Tibial nerve (tissue), 4 donors: ENCODE data around the gene F2R. TPM values are rescaled to one million over a fixed set of nuclear protein-coding genes. Genes with fewer than 3 reads are reported as not detected.

Experiments
- DNase-seq, 2 donors: peaks; one replicate each; pipeline ENCODE4 v3.0.0-alpha.2; 2019; ENCODE audit warnings: low spot score in 2 of 2
- H3K27ac ChIP-seq, 4 donors: fragments of 200-600 bp; sonication (generic) in 3 of 4; one replicate each; pipeline ENCODE4 v1.5.1; 2017 to 2019; ENCODE audit warnings: mild to moderate bottlenecking in 1 of 4
- H3K27me3 ChIP-seq, 2 donors: fragments of 200-600 bp; sonication (generic) in 1 of 2; one replicate each; pipeline versions ENCODE4 v1.5.1 to v1.6.0; 2017 to 2019
- H3K36me3 ChIP-seq, 3 donors: fragments of 200-600 bp; sonication (generic); one replicate each; pipeline ENCODE4 v1.5.1; 2018 to 2019
- H3K4me1 ChIP-seq, 4 donors: fragments of 200-600 bp; sonication (generic) in 3 of 4; one replicate each; pipeline ENCODE4 v1.5.1; 2017 to 2019
- H3K4me3 ChIP-seq, 4 donors: fragments of 200-600 bp; sonication (generic) in 3 of 4; one replicate each; pipeline ENCODE4 v1.5.1; 2017 to 2019; ENCODE audit warnings: mild to moderate bottlenecking in 1 of 4, moderate library complexity in 1 of 4
- H3K9me3 ChIP-seq, 4 donors: fragments of 200-600 bp; sonication (generic) in 3 of 4; one replicate each; pipeline ENCODE4 v1.5.1; 2017 to 2019
- EP300 ChIP-seq, 2 donors: sonication (generic); formaldehyde crosslinking; IDR thresholded peaks; one replicate each; pipeline ENCODE4 v1.6.1; 2017; ENCODE audit warnings: antibody characterized with exemption in 2 of 2, mild to moderate bottlenecking in 1 of 2
- POLR2A ChIP-seq, 2 donors: fragments of 450-650 bp; IDR thresholded peaks; one replicate each; pipeline ENCODE4 v1.6.1; 2017; ENCODE audit warnings: antibody characterized with exemption in 2 of 2, mild to moderate bottlenecking in 2 of 2, moderate library complexity in 2 of 2
- WGBS, 2 donors: methylation state at CpG; one replicate each; pipeline ENCODE4 v1.1.5; 2018; 5-methylcytosine and 5-hydroxymethylcytosine counted together
- total RNA-seq, 4 donors: library from RNA; depleted of rRNA; stranded (reverse); fragments of >200 nt; gene quantifications; one replicate each; pipeline ENCODE4 v1.1.0, GENCODE V29; 2016
- TF ChIP-seq, protein P1 (sequence below), 5 experiments: fragments of 200-600 bp in 3 of 5; fragments of 450-650 bp in 2 of 5; sonication (generic) in 3 of 5; IDR thresholded peaks; one replicate each; pipeline ENCODE4 v1.5.1; 2016 to 2019; ENCODE audit warnings: antibody characterized with exemption in 5 of 5, mild to moderate bottlenecking in 3 of 5, moderate library complexity in 2 of 5

Gene F2R
- total RNA-seq, 4 donors from 2014 or later: 2.5 to 12.6 (median 6.2) TPM

DNA sequence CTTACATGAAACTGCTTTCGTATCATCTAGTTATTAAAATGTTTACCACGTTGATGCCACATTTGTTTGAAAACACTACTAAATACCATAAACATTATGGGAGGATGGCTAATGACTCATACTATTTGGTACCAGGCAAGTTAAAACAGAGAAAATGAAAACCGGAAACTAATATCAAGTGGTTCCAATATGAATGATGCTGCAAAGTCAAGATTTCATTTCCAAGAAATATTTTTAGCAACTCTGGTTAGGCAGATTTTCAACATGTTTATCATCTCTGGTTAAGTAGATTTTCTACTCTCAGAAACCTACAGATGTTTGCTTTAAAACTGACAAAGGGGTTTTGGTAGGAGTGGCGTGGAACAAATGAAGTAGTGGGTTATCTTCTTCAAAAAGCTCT lies 4.9 kb upstream of the F2R start:
- WGBS, 2 donors: 81 to 82% methylated on average over 4 of the region's 4 CpGs
- peaks cover 0 to 19% of the 10 kb centered on the region in 2 donors for H3K27me3 ChIP-seq

DNA sequence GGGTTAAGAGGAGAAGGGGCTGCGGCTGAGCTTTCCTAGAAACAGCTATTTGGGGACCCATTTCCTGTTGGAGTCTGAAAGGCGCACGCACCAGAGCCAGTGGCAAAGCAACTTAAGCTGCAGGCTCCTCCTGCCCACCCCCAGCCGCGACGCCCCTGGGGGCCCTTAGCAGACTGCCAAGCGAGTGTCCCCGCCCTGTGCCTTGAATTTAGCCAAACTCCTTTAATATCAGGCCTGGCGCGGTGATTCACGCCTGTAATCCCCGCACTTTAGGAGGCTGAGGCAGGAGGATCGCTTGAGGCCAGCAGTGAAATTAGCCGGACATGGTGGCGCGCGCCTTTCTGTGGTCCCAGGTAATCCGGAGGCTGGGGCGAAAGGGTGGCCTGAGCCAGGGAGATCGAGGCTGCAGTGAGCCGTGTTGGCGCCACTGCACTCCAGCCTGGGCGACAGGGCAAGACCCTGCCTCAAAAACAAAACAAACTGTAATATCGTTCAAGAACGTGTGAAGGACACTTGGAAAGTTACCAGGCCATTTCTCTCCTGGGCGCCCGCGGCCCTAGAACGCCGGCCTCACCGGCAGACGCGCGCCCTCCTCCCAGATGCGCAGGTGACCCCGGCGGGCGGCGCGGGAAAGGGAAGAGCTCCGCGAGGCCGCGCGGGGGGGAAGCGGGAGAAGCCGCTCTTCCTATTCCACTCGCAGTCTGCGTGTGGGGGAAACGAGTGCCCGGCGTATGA lies 1.0 kb upstream of the F2R start:
- Histone ChIP-seq H3K4me3 (peak overlapping the region; percentile 65 to 95 (median 78)), H3K36me3 (no peaks in the 10 kb centered on the region), H3K9me3 (no peaks in the 10 kb centered on the region), H3K27ac (peak overlapping the region in 2 of 4 donors; percentile 68 to 77), H3K27me3 (peaks cover 0 to 24% of the 10 kb centered on the region in 2 donors), H3K4me1 (peaks cover 0 to 28% (median 17%) of the 10 kb centered on the region in 4 donors)
- 12 to 15% methylated on average over 46 to 52 of the region's 52 CpGs for WGBS, 2 donors
- TF ChIP-seq POLR2A (IDR thresholded peaks at IDR 0.05) (no peak), EP300 (IDR thresholded peaks at IDR 0.05) (no peak)
- TF ChIP-seq, protein P1, sequence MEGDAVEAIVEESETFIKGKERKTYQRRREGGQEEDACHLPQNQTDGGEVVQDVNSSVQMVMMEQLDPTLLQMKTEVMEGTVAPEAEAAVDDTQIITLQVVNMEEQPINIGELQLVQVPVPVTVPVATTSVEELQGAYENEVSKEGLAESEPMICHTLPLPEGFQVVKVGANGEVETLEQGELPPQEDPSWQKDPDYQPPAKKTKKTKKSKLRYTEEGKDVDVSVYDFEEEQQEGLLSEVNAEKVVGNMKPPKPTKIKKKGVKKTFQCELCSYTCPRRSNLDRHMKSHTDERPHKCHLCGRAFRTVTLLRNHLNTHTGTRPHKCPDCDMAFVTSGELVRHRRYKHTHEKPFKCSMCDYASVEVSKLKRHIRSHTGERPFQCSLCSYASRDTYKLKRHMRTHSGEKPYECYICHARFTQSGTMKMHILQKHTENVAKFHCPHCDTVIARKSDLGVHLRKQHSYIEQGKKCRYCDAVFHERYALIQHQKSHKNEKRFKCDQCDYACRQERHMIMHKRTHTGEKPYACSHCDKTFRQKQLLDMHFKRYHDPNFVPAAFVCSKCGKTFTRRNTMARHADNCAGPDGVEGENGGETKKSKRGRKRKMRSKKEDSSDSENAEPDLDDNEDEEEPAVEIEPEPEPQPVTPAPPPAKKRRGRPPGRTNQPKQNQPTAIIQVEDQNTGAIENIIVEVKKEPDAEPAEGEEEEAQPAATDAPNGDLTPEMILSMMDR (IDR thresholded peaks at IDR 0.05): no peak
- no peak for DNase-seq

More for the DNA sequence above, 4.9 kb upstream of the F2R start:
- H3K4me1 ChIP-seq: peaks cover 0 to 22% (median 13%) of the 10 kb centered on the region in 4 donors
- H3K27ac ChIP-seq: no peak overlapping the region
- TF ChIP-seq, protein P1 (IDR thresholded peaks at IDR 0.05): no peak
- no peak for TF ChIP-seq EP300 (IDR thresholded peaks at IDR 0.05)
- TF ChIP-seq POLR2A (IDR thresholded peaks at IDR 0.05): no peak
- DNase-seq: no peak
- no peaks in the 10 kb centered on the region for H3K9me3 ChIP-seq
- H3K4me3 ChIP-seq: no peak overlapping the region
- no peaks in the 10 kb centered on the region for H3K36me3 ChIP-seq

DNA sequence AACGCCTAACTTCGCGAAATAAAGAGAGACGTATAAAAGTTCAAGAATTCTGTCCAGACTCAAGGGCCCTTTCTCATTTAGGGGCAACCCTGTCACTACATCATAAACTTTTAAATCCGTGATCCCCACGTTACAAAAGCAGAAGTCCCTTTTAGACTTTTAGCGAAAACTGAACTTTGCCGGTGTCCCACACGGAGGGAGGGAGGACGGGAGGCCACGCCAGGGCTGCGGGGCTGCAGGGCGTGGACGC lies 515 bp upstream of the F2R start:
- Histone ChIP-seq H3K9me3 (no peaks in the 10 kb centered on the region), H3K36me3 (no peaks in the 10 kb centered on the region), H3K27ac (peak overlapping the region in 2 of 4 donors; percentile 68 to 77), H3K27me3 (peaks cover 0 to 24% of the 10 kb centered on the region in 2 donors), H3K4me1 (peaks cover 0 to 23% (median 15%) of the 10 kb centered on the region in 4 donors), H3K4me3 (peak overlapping the region; percentile 65 to 95 (median 78))
- TF ChIP-seq EP300 (IDR thresholded peaks at IDR 0.05) (no peak), POLR2A (IDR thresholded peaks at IDR 0.05) (no peak)
- TF ChIP-seq, protein P1 (IDR thresholded peaks at IDR 0.05): no peak
- WGBS, 2 donors: 0 to 2% methylated on average over 14 of the region's 14 CpGs
- DNase-seq: no peak

DNA sequence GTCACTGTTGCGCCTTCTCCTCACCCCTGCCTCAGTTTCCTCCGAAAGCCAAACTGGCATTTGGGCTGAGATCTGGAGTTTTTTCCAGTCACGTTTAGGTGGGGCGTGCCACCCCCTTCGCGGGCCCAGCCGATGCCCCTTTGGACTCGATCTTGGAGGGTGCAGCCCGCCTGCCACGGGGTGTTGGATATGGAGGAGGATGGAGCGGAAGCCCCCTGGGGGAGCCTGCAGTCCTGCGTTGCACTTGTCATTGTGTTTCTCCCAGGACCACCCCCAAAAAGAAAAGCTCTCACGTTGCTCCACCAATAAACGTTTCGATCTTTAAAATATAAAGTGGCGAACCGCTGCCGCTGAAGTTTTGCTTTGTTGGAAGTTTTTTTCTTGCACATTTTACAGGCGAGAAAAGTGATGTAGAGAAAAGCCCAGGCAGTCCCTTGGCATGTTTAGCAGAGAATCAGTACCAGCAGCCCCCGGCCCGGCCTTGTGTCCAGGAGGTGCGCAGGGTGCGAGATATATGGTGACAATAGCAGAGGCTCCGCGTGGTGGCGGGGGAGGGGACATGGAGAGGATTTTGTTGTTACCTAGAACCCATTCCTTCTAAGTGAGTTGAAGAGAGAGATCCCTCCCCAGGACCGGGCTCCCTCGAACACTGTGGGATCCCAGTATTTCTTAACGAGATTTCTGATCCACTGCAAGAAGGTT lies 681 bp downstream of the F2R start:
- Histone ChIP-seq H3K27me3 (peaks cover 0 to 24% of the 10 kb centered on the region in 2 donors), H3K27ac (peak overlapping the region in 2 of 4 donors; percentile 68 to 77), H3K9me3 (no peaks in the 10 kb centered on the region), H3K36me3 (no peaks in the 10 kb centered on the region), H3K4me3 (peak overlapping the region; percentile 65 to 95 (median 78)), H3K4me1 (peaks cover 0 to 21% (median 14%) of the 10 kb centered on the region in 4 donors)
- WGBS, 2 donors: 9 to 11% methylated on average over 20 to 25 of the region's 29 CpGs
- DNase-seq: no peak
- TF ChIP-seq POLR2A (IDR thresholded peaks at IDR 0.05): no peak
- TF ChIP-seq, protein P1 (IDR thresholded peaks at IDR 0.05): no peak
